T-helper 1 cell treated with Interleukin-12 subunit alpha and Interleukin-12 subunit beta and Interleukin-4 antibody, amounts not matched to agents 30 μg/mL and 1 μg/mL, for 36 hours (primary cell): ENCODE measurements around the gene HECTD1.
"Not testable (repeated sequence)": the region's sequence is repeated elsewhere in the genome, so short reads cannot be mapped to it uniquely, and the experiment has no call there.

Experiments used
- H3K27ac Mint-ChIP-seq: one replicate; pipeline ENCODE4 v1.8.0; 2021; ENCODE audit warnings: mild to moderate bottlenecking, mixed read lengths
- H3K27me3 Mint-ChIP-seq: one replicate; pipeline ENCODE4 v1.8.0; 2021; ENCODE audit warnings: low read depth, mixed read lengths
- H3K36me3 Mint-ChIP-seq: one replicate; pipeline ENCODE4 v1.8.0; 2021; ENCODE audit warnings: low read depth, mixed read lengths
- H3K4me1 Mint-ChIP-seq: one replicate; pipeline ENCODE4 v1.8.0; 2021; ENCODE audit warnings: low read depth, mixed read lengths
- H3K4me3 Mint-ChIP-seq: one replicate; pipeline ENCODE4 v1.8.0; 2021; ENCODE audit warnings: mild to moderate bottlenecking, moderate library complexity, mixed read lengths
- H3K9me3 Mint-ChIP-seq: one replicate; pipeline ENCODE4 v1.8.0; 2021; ENCODE audit warnings: mixed read lengths

HECTD1 gene

GRCh38 chr14:31059152-31059924 is 148.3 kb downstream of the HECTD1 start:
- no peaks in the 10 kb centered on the region for H3K36me3 Mint-ChIP-seq
- no peaks in the 10 kb centered on the region for H3K9me3 Mint-ChIP-seq
- H3K27me3 Mint-ChIP-seq, result no peaks in the 10 kb centered on the region
- peaks cover 1% of the 10 kb centered on the region for H3K4me1 Mint-ChIP-seq
- H3K4me3 Mint-ChIP-seq, result no peak overlapping the region
- no peak overlapping the region for H3K27ac Mint-ChIP-seq

GRCh38 chr14:31057701-31058364 is 149.8 kb downstream of the HECTD1 start:
- no peaks in the 10 kb centered on the region for H3K36me3 Mint-ChIP-seq
- H3K9me3 Mint-ChIP-seq, result no peaks in the 10 kb centered on the region
- H3K4me3 Mint-ChIP-seq, result no peak overlapping the region
- no peaks in the 10 kb centered on the region for H3K27me3 Mint-ChIP-seq
- H3K27ac Mint-ChIP-seq, result no peak overlapping the region
- peaks cover 1% of the 10 kb centered on the region for H3K4me1 Mint-ChIP-seq

GRCh38 chr14:31057035-31057434 is 150.6 kb downstream of the HECTD1 start:
- no peaks in the 10 kb centered on the region for H3K27me3 Mint-ChIP-seq
- no peak overlapping the region for H3K4me3 Mint-ChIP-seq
- H3K36me3 Mint-ChIP-seq, result no peaks in the 10 kb centered on the region
- no peak overlapping the region for H3K27ac Mint-ChIP-seq
- H3K9me3 Mint-ChIP-seq, result no peaks in the 10 kb centered on the region
- H3K4me1 Mint-ChIP-seq, result peaks cover 1% of the 10 kb centered on the region

- H3K27ac Mint-ChIP-seq, H3K4me1 Mint-ChIP-seq, H3K9me3 Mint-ChIP-seq, H3K27me3 Mint-ChIP-seq, H3K4me3 Mint-ChIP-seq, H3K36me3 Mint-ChIP-seq: not testable (repeated sequence)
These were observed 154.5 kb downstream of the HECTD1 start for GRCh38 chr14:31052905-31053586.

- H3K9me3 Mint-ChIP-seq, result no peaks in the 10 kb centered on the region
- H3K4me1 Mint-ChIP-seq, result peaks cover 3% of the 10 kb centered on the region
- H3K27ac Mint-ChIP-seq, result no peak overlapping the region
- no peak overlapping the region for H3K4me3 Mint-ChIP-seq
- no peaks in the 10 kb centered on the region for H3K27me3 Mint-ChIP-seq
- H3K36me3 Mint-ChIP-seq, result no peaks in the 10 kb centered on the region
These were observed 156.1 kb downstream of the HECTD1 start for GRCh38 chr14:31051511-31051910.

GRCh38 chr14:31051023-31051422 is 156.6 kb downstream of the HECTD1 start:
- Mint-ChIP-seq H3K4me1 (peaks cover 3% of the 10 kb centered on the region), H3K27me3 (no peaks in the 10 kb centered on the region), H3K27ac (no peak overlapping the region), H3K36me3 (no peaks in the 10 kb centered on the region), H3K9me3 (no peaks in the 10 kb centered on the region), H3K4me3 (no peak overlapping the region)
